Measurements from ENCODE around the gene ANXA2. TPM values are rescaled to one million over a fixed set of nuclear protein-coding genes. Genes with fewer than 3 reads are reported as not detected.

ANXA2 gene
- total and polyA plus RNA-seq, 10 of the 15 experiments (the other 5 are each of a cell fraction or from before 2014, with no cell fraction given) = 135 to 540 (median 281) TPM

GRCh38 chr15:60352525-60352924 is 45.3 kb downstream of the ANXA2 start:
- Histone ChIP-seq H3K27me3 (replicated peaks in 1 of 2; ENCODE audit: control insufficient read depth in 2 of 2, insufficient read depth in 2 of 2, low read length in 1 of 2) (no peaks in the 10 kb centered on the region), H2AFZ (ENCODE audit: control insufficient read depth, low read depth, low read length) (no peak overlapping the region), H3K4me3 (no peak overlapping the region), H3K27ac (ENCODE audit: control insufficient read depth, insufficient read depth) (no peak overlapping the region), H4K20me1 (ENCODE audit: control insufficient read depth, insufficient read depth) (no peaks in the 10 kb centered on the region), H3K9me3 (replicated peaks; ENCODE audit: control insufficient read depth, insufficient read depth, low read length) (no peaks in the 10 kb centered on the region), H3K9ac (ENCODE audit: control insufficient read depth, insufficient read depth, low read length) (no peak overlapping the region), H3K36me3 (ENCODE audit: control insufficient read depth in 2 of 2, insufficient read depth in 2 of 2, low read length in 1 of 2) (peaks cover 15 to 37% of the 10 kb centered on the region in 2 experiments), H3K4me2 (ENCODE audit: control insufficient read depth, insufficient read depth) (no peak overlapping the region), H3K79me2 (ENCODE audit: control insufficient read depth, insufficient read depth, low read length) (no peaks in the 10 kb centered on the region), H3K4me1 (ENCODE audit: control insufficient read depth, insufficient read depth, low read length) (no peaks in the 10 kb centered on the region)
- FAIRE-seq (no peak), DNase-seq (ENCODE audit: low read depth, low spot score) (no peak), ATAC-seq (no peak)
- 97% methylated on average over 2 of the region's 2 CpGs for whole genome bisulfite sequencing (ENCODE audit: insufficient coverage, insufficient replicate concordance, low lambda C conversion rate, missing lambda C conversion rate)
- POLR2A ChIA-PET = no interaction called here
- no peak for TF ChIP-seq SPI1 (IDR thresholded peaks at IDR 0.05; ENCODE audit: borderline replicate concordance, insufficient read depth, low read depth, low read length)
- no peak for TF ChIP-seq CREB1 (IDR thresholded peaks at IDR 0.05; ENCODE audit: low read depth)
- TF ChIP-seq IKZF2 (IDR thresholded peaks at IDR 0.05) = no peak
- no peak for TF ChIP-seq YBX1 (IDR thresholded peaks at IDR 0.05)
- intact Hi-C loops (cut with micrococcal nuclease; ENCODE audit: unreplicated experiment) (no loop called here), in situ Hi-C loops (cut with MboI) (loop anchor here (10.0 to 25.0 kb wide), 2 partner anchors 572 to 1485 kb away; no protein-coding TSS in a partner anchor)
- RAD21 ChIA-PET (ENCODE audit: unreplicated experiment) = no interaction called here
- SMC1A ChIA-PET (ENCODE audit: uncharacterized antibody, unreplicated experiment) = no interaction called here
- BruUV-seq (replicated peaks) = no TSS peak
- CTCF ChIA-PET = interaction anchor here (1.0 kb wide), 1 partner anchor 165 kb away, joined by 3 read pairs; no protein-coding TSS in a partner anchor

GRCh38 chr15:60351066-60351465 is 46.7 kb downstream of the ANXA2 start:
- Histone ChIP-seq H3K36me3 (ENCODE audit: control insufficient read depth in 2 of 2, insufficient read depth in 2 of 2, low read length in 1 of 2) (peaks cover 17 to 32% of the 10 kb centered on the region in 2 experiments), H3K4me3 (no peak overlapping the region), H3K79me2 (ENCODE audit: control insufficient read depth, insufficient read depth, low read length) (no peaks in the 10 kb centered on the region), H2AFZ (ENCODE audit: control insufficient read depth, low read depth, low read length) (no peak overlapping the region), H3K27me3 (replicated peaks in 1 of 2; ENCODE audit: control insufficient read depth in 2 of 2, insufficient read depth in 2 of 2, low read length in 1 of 2) (no peaks in the 10 kb centered on the region), H3K9me3 (replicated peaks; ENCODE audit: control insufficient read depth, insufficient read depth, low read length) (no peaks in the 10 kb centered on the region), H3K4me1 (ENCODE audit: control insufficient read depth, insufficient read depth, low read length) (no peaks in the 10 kb centered on the region), H3K9ac (ENCODE audit: control insufficient read depth, insufficient read depth, low read length) (no peak overlapping the region), H3K4me2 (ENCODE audit: control insufficient read depth, insufficient read depth) (no peak overlapping the region), H4K20me1 (ENCODE audit: control insufficient read depth, insufficient read depth) (no peaks in the 10 kb centered on the region), H3K27ac (ENCODE audit: control insufficient read depth, insufficient read depth) (no peak overlapping the region)
- DNase-seq (ENCODE audit: low read depth, low spot score) (no peak), FAIRE-seq (no peak), ATAC-seq (no peak)
- ChIA-PET POLR2A (no interaction called here), CTCF (no interaction called here), SMC1A (ENCODE audit: uncharacterized antibody, unreplicated experiment) (no interaction called here), RAD21 (ENCODE audit: unreplicated experiment) (no interaction called here)
- in situ Hi-C loops (cut with MboI) (loop anchor here (10.0 to 25.0 kb wide), 2 partner anchors 574 to 1486 kb away; no protein-coding TSS in a partner anchor), intact Hi-C loops (cut with micrococcal nuclease; ENCODE audit: unreplicated experiment) (no loop called here)
- no TSS peak for BruUV-seq (replicated peaks)
- WGBS (ENCODE audit: insufficient coverage, insufficient replicate concordance, low lambda C conversion rate, missing lambda C conversion rate) = 73% methylated on average over 3 of the region's 3 CpGs
- no peak for TF ChIP-seq NFYB (IDR thresholded peaks at IDR 0.05; ENCODE audit: insufficient read depth, low read depth, low read length)
- TF ChIP-seq REST (IDR thresholded peaks at IDR 0.05; ENCODE audit: low read depth, low read length) = no peak
- TF ChIP-seq PRDM15 (CRISPR knock-in tag; IDR thresholded peaks at IDR 0.05) = no peak
